GM23248 (cell line): ENCODE measurements around the gene ZBTB4. TPM values are rescaled to one million over a fixed set of nuclear protein-coding genes. Genes with fewer than 3 reads are reported as not detected.
A peak's percentile ranks its signal among the peaks of the same experiment; 100 is the strongest.

Experiments used
- DNase-seq: peaks from one replicate; pipeline ENCODE4 v3.0.0-alpha.2; 2015
- H2AFZ ChIP-seq: fragments of 200-600 bp; sonication (generic); 2 replicates; pipeline ENCODE4 v1.6.1; 2016; ENCODE audit warnings: antibody characterized with exemption
- H3F3A ChIP-seq: fragments of 200-600 bp; sonication (generic); 2 replicates; pipeline ENCODE4 v1.6.1; 2016; ENCODE audit warnings: mild to moderate bottlenecking, antibody characterized with exemption, mixed run types; ENCODE audit not compliant: insufficient read depth
- H3K27ac ChIP-seq: fragments of 200-600 bp; sonication (generic); 2 replicates; pipeline ENCODE4 v1.5.1; 2016; ENCODE audit warnings: mild to moderate bottlenecking
- H3K27me3 ChIP-seq: fragments of 200-600 bp; sonication (generic); replicated peaks from 2 replicates; pipeline ENCODE4 v1.6.1; 2016; ENCODE audit warnings: mild to moderate bottlenecking; ENCODE audit not compliant: insufficient read depth
- H3K36me3 ChIP-seq: fragments of 200-600 bp; sonication (generic); 2 replicates; pipeline ENCODE4 v1.6.1; 2016; ENCODE audit warnings: low read depth, mild to moderate bottlenecking
- H3K4me1 ChIP-seq: fragments of 200-600 bp; sonication (generic); 2 replicates; pipeline ENCODE4 v1.6.1; 2016; ENCODE audit warnings: mild to moderate bottlenecking; ENCODE audit not compliant: insufficient read depth
- H3K4me2 ChIP-seq: fragments of 200-600 bp; sonication (generic); one replicate; pipeline ENCODE4 v1.6.1; 2016; ENCODE audit warnings: mild to moderate bottlenecking; ENCODE audit not compliant: unreplicated experiment
- H3K4me3 ChIP-seq: fragments of 200-600 bp; sonication (generic); 2 replicates; pipeline ENCODE4 v1.5.1; 2016; ENCODE audit warnings: mild to moderate bottlenecking
- H3K79me2 ChIP-seq: fragments of 200-600 bp; sonication (generic); 2 replicates; pipeline ENCODE4 v1.6.1; 2016; ENCODE audit warnings: mild to moderate bottlenecking; ENCODE audit not compliant: insufficient read depth
- H3K9ac ChIP-seq: fragments of 200-600 bp; sonication (generic); 2 replicates; pipeline ENCODE4 v1.6.1; 2016; ENCODE audit warnings: mild to moderate bottlenecking
- H3K9me2 ChIP-seq: fragments of 200-600 bp; sonication (generic); 2 replicates; pipeline ENCODE4 v1.6.1; 2016; ENCODE audit warnings: mixed run types, mild to moderate bottlenecking, moderate library complexity; ENCODE audit not compliant: insufficient read depth
- H3K9me3 ChIP-seq: fragments of 200-600 bp; sonication (generic); one replicate; pipeline ENCODE4 v1.6.1; 2017; ENCODE audit warnings: low read depth
- H4K20me1 ChIP-seq: fragments of 200-600 bp; sonication (generic); 2 replicates; pipeline ENCODE4 v1.6.0; 2016; ENCODE audit not compliant: insufficient read depth
- EZH2 ChIP-seq: fragments of 200-600 bp; sonication (generic); IDR thresholded peaks from 2 replicates; pipeline ENCODE4 v1.6.1; 2018; ENCODE audit warnings: antibody characterized with exemption, mild to moderate bottlenecking; ENCODE audit not compliant: insufficient read depth, poor library complexity, severe bottlenecking
- EZH2phosphoT487 ChIP-seq: fragments of 200-600 bp; sonication (generic); IDR thresholded peaks from 2 replicates; pipeline ENCODE4 v1.6.1; 2018; ENCODE audit warnings: antibody characterized with exemption, moderate library complexity, mild to moderate bottlenecking, low read depth; ENCODE audit not compliant: insufficient read depth
- WGBS, 2 experiments: methylation state at CpG; one replicate each; pipeline ENCODE4 v1.1.6; 2015 to 2017; ENCODE audit warnings: low lambda C conversion rate in 2 of 2, low coverage in 1 of 2; ENCODE audit errors: missing lambda C conversion rate in 2 of 2; 5-methylcytosine and 5-hydroxymethylcytosine counted together
- in situ Hi-C: fragments of 300-500 bp; cut with MboI; formaldehyde crosslinking; loops from 2 replicates; pipeline ENCODE4 v1.15.0; 2020
- polyA plus RNA-seq: library from polyadenylated mRNA; unstranded; fragments of >200 nt; fragmentation: Nextera tagmentation; extraction: Ambion mirVana; gene quantifications from 2 replicates; pipeline ENCODE4 v1.2.1, GENCODE V29; 2016
- total RNA-seq: library from RNA; depleted of rRNA; stranded (reverse); fragments of >200 nt; shearing (Covaris generic); gene quantifications from 2 replicates; pipeline ENCODE4 v1.2.3, GENCODE V29; 2014

The ZBTB4 gene
- total and polyA plus RNA-seq, 2 experiments from 2014 or later = 17.7 to 32.9 TPM

GRCh38 chr17:7435676-7436555 lies 43.5 kb downstream of the ZBTB4 start:
- peaks cover 32% of the 10 kb centered on the region; the same call in 1 of the 2 replicates for H3K27me3 ChIP-seq
- H3K4me2 ChIP-seq = peak overlapping the region; percentile 99
- H3K79me2 ChIP-seq = no peaks in the 10 kb centered on the region
- H2AFZ ChIP-seq = peak overlapping the region; percentile 91
- no peaks in the 10 kb centered on the region for H3K9me3 ChIP-seq
- peak; percentile 60 for DNase-seq
- H3K4me1 ChIP-seq = peaks cover 11% of the 10 kb centered on the region
- peak overlapping the region; percentile 79 for H3K4me3 ChIP-seq
- TF ChIP-seq EZH2 (no peak), EZH2phosphoT487 (no peak)
- WGBS, 2 experiments = 6% methylated on average over 45 to 49 of the region's 49 CpGs
- H3K36me3 ChIP-seq = no peaks in the 10 kb centered on the region
- peaks cover 8% of the 10 kb centered on the region; the same call in 1 of the 2 replicates for H3F3A ChIP-seq
- H3K27ac ChIP-seq = no peak overlapping the region
- in situ Hi-C loops = no loop called here
- no peaks in the 10 kb centered on the region for H3K9me2 ChIP-seq
- H4K20me1 ChIP-seq = no peaks in the 10 kb centered on the region
- peak overlapping the region; percentile 51 for H3K9ac ChIP-seq

- Histone ChIP-seq H3K79me2 (no peaks in the 10 kb centered on the region), H3K9me3 (no peaks in the 10 kb centered on the region), H3K4me1 (no peaks in the 10 kb centered on the region; the same call in 1 of the 2 replicates), H3K27me3 (no peaks in the 10 kb centered on the region), H4K20me1 (no peaks in the 10 kb centered on the region), H3K4me3 (no peak overlapping the region), H3K9me2 (no peaks in the 10 kb centered on the region), H3K4me2 (no peak overlapping the region), H3K36me3 (no peaks in the 10 kb centered on the region), H2AFZ (no peak overlapping the region), H3K9ac (no peak overlapping the region), H3K27ac (no peak overlapping the region), H3F3A (peaks cover 8% of the 10 kb centered on the region; the same call in 1 of the 2 replicates)
- no peak for TF ChIP-seq EZH2phosphoT487
- no peak for TF ChIP-seq EZH2
- WGBS, 2 experiments = 88 to 92% methylated on average over 9 to 11 of the region's 11 CpGs
- no peak for DNase-seq
- in situ Hi-C loops = no loop called here
Observed at GRCh38 chr17:7432296-7432695, 47.1 kb downstream of the ZBTB4 start.

- DNase-seq = peak; percentile 46
- in situ Hi-C loops = no loop called here
- no peak overlapping the region for H3K4me2 ChIP-seq
- no peak overlapping the region for H3K4me3 ChIP-seq
- H3K9ac ChIP-seq = no peak overlapping the region
- H3K79me2 ChIP-seq = no peaks in the 10 kb centered on the region
- H3K9me2 ChIP-seq = no peaks in the 10 kb centered on the region
- H3K9me3 ChIP-seq = no peaks in the 10 kb centered on the region
- TF ChIP-seq EZH2phosphoT487 = no peak
- TF ChIP-seq EZH2 = no peak
- 52 to 60% methylated on average over 1 of the region's 1 CpG for WGBS, 2 experiments
- H3K27me3 ChIP-seq = no peaks in the 10 kb centered on the region
- H3K4me1 ChIP-seq = no peaks in the 10 kb centered on the region; the same call in 1 of the 2 replicates
- H3K36me3 ChIP-seq = no peaks in the 10 kb centered on the region
- H3K27ac ChIP-seq = peak overlapping the region; percentile 19; the same call in 1 of the 2 replicates
- H2AFZ ChIP-seq = no peak overlapping the region
- peaks cover 8% of the 10 kb centered on the region; the same call in 1 of the 2 replicates for H3F3A ChIP-seq
- H4K20me1 ChIP-seq = no peaks in the 10 kb centered on the region
Observed at GRCh38 chr17:7431231-7431630, 48.2 kb downstream of the ZBTB4 start.

GRCh38 chr17:7429722-7430121 lies 49.7 kb downstream of the ZBTB4 start:
- no peaks in the 10 kb centered on the region for H3K9me2 ChIP-seq
- no peak overlapping the region for H3K4me3 ChIP-seq
- H3K79me2 ChIP-seq = no peaks in the 10 kb centered on the region
- TF ChIP-seq EZH2phosphoT487 = no peak
- no peak for TF ChIP-seq EZH2
- no peaks in the 10 kb centered on the region; the same call in 1 of the 2 replicates for H3K4me1 ChIP-seq
- H3K9ac ChIP-seq = no peak overlapping the region
- H3K4me2 ChIP-seq = no peak overlapping the region
- no peaks in the 10 kb centered on the region for H3K27me3 ChIP-seq
- in situ Hi-C loops = no loop called here
- no peaks in the 10 kb centered on the region for H3K36me3 ChIP-seq
- DNase-seq = no peak
- 62 to 79% methylated on average over 6 to 9 of the region's 10 CpGs for WGBS, 2 experiments
- no peak overlapping the region for H2AFZ ChIP-seq
- no peaks in the 10 kb centered on the region for H3K9me3 ChIP-seq
- no peak overlapping the region for H3K27ac ChIP-seq
- peaks cover 8% of the 10 kb centered on the region; the same call in 1 of the 2 replicates for H3F3A ChIP-seq
- no peaks in the 10 kb centered on the region for H4K20me1 ChIP-seq
